ENCODE measurements around the gene FAF2.

The FAF2 gene

DNA sequence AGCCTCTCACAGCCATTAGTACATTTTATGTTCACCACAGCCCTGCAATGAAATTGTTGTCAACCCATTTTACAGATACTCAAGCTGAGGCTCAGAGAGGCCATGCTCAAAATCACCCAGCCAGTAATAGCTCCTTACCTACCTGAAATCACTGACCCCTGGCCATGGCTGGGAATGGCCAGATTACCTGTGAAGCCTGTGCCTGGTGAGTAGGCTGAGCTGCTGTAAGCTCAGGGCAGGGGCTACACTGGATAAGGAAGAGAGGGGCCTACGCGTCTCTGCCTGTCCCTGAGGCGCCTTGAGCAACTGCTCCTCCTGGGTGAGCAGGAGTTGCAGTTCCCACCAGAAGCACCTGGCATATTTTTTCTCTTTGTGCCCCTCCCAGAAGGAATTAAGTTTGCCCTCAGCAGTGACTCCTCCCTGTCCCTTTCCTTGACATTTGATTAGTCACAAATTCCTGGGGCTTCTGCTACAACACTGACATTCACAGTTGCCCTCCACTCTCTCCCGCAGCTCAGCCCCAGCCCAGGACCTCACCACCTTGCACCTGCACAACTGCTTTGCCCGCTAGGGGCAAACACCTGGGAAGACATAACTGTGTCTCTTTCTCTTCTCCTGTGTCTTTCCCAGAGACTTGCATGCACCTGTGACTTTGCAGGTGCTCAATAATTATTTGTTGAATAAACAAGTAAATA, 37.6 kb upstream of the FAF2 start:
- TF ChIP-seq POLR2A (IDR thresholded peaks at IDR 0.05; ENCODE audit: low read depth, low read length), result no peak
- no peak for TF ChIP-seq TAF1 (IDR thresholded peaks at IDR 0.05; ENCODE audit: borderline replicate concordance, low read depth, low read length)
- FAIRE-seq, result no peak
- DNase-seq (ENCODE audit: insufficient read length), result no peak

- TF ChIP-seq POLR2A (IDR thresholded peaks at IDR 0.05; ENCODE audit: low read depth, low read length) (no peak), POLR2AphosphoS5 (IDR thresholded peaks at IDR 0.05; ENCODE audit: low read depth, low read length) (no peak), TAF1 (IDR thresholded peaks at IDR 0.05; ENCODE audit: borderline replicate concordance, low read depth, low read length) (no peak)
- no peak for FAIRE-seq
- no peak for DNase-seq (ENCODE audit: insufficient read length)
Measured at GRCh38 chr5:176412517-176413254, 35.5 kb upstream of the FAF2 start.

DNA sequence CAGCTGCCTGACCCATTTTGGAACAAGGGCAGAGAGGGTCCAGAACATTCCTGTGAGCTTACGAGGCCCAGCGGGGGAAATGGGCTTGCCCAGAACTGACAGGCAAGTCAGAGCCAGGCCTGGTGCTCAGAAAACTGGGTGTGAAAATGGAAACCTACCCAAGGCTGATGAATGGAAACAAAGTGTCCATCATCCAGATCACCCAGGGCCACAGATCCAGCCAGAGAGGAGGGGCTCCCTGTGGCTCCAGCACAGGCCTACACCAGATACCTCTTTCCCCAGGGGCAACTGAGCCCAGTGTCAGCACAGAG, 35.0 kb upstream of the FAF2 start:
- no peak for FAIRE-seq
- no peak for DNase-seq (ENCODE audit: insufficient read length)
- TF ChIP-seq POLR2AphosphoS5 (IDR thresholded peaks at IDR 0.05; ENCODE audit: low read depth, low read length), result no peak
- TF ChIP-seq TAF1 (IDR thresholded peaks at IDR 0.05; ENCODE audit: borderline replicate concordance, low read depth, low read length), result no peak
- TF ChIP-seq POLR2A (IDR thresholded peaks at IDR 0.05; ENCODE audit: low read depth, low read length), result no peak

GRCh38 chr5:176413709-176414191, 34.4 kb upstream of the FAF2 start:
- TF ChIP-seq TAF1 (IDR thresholded peaks at IDR 0.05; ENCODE audit: borderline replicate concordance, low read depth, low read length) (no peak), POLR2AphosphoS5 (IDR thresholded peaks at IDR 0.05; ENCODE audit: low read depth, low read length) (no peak), POLR2A (IDR thresholded peaks at IDR 0.05; ENCODE audit: low read depth, low read length) (no peak)
- no peak for DNase-seq (ENCODE audit: insufficient read length)
- FAIRE-seq, result no peak

DNA sequence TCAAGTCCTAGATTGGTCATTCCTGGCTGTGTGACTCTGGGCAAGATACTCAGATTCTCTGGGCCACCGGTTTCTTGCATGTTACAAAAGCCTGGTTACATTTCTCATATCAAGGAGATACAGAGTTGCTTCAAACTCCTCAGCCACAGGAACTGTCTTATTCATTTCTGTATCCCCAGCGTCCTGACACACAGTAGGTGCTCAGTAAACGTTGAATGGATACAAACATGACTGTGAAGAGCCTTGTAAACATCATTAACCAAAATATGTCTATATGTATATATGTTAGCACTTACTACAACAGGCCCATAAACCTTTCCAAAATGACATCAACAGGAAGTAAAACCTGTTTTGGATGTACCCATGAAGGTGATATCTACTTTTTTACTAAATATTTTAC, 33.5 kb upstream of the FAF2 start:
- FAIRE-seq, result no peak
- TF ChIP-seq TAF1 (IDR thresholded peaks at IDR 0.05; ENCODE audit: borderline replicate concordance, low read depth, low read length) (no peak), POLR2AphosphoS5 (IDR thresholded peaks at IDR 0.05; ENCODE audit: low read depth, low read length) (no peak), POLR2A (IDR thresholded peaks at IDR 0.05; ENCODE audit: low read depth, low read length) (no peak)
- no peak for DNase-seq (ENCODE audit: insufficient read length)

DNA sequence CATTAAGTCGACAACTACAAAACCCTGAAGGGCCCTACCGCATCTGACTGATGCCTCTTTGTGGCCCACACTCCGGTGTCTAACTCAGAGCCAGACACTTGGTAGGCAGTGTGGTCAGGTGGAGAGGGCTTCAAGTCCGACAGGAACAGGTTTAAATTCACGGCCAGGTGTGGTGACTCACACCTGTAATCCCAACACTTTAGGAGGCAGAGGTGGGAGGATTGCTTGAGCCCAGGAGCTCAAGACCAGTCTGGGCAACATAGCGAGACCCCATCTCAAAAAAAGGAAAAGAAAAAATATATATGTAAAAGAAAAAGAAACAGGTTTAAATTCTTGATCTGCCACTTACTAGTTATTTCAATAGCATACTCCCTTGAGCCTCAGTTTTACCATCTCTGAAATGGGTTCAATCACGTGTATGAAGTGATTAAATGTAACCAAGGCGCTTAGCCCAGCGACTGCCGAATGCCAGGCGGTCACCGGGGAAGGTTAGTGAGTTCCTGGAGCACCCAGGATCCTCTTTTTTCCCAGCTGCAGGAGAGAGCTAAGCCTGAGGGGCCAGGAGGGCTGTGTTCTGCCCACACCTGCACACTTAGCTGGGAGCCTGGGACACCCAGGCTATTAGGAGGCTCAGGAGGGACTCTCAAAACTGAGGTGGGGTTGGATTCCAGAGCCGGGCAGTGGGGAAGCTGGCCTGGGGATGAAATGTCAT, 32.8 kb upstream of the FAF2 start:
- DNase-seq (ENCODE audit: insufficient read length) (no peak), FAIRE-seq (no peak)
- TF ChIP-seq POLR2A (IDR thresholded peaks at IDR 0.05; ENCODE audit: low read depth, low read length), result no peak
- no peak for TF ChIP-seq POLR2AphosphoS5 (IDR thresholded peaks at IDR 0.05; ENCODE audit: low read depth, low read length)
- TF ChIP-seq TAF1 (IDR thresholded peaks at IDR 0.05; ENCODE audit: borderline replicate concordance, low read depth, low read length), result no peak

- DNase-seq (ENCODE audit: insufficient read length), result peak; percentile 90
- FAIRE-seq, result peak; percentile 93
- TF ChIP-seq POLR2AphosphoS5 (IDR thresholded peaks at IDR 0.05; ENCODE audit: low read depth, low read length), result no peak
- peak; percentile 64; the same call in 1 of the 2 replicates for TF ChIP-seq POLR2A (IDR thresholded peaks at IDR 0.05; ENCODE audit: low read depth, low read length)
- TF ChIP-seq TAF1 (IDR thresholded peaks at IDR 0.05; ENCODE audit: borderline replicate concordance, low read depth, low read length), result no peak
Measured at GRCh38 chr5:176415952-176416924, 31.9 kb upstream of the FAF2 start, which contains the start of gene CLTB. CLTB (minus strand) TSS chr5:176416539; CDS start chr5:176416363, 176 bp downstream.

DNA sequence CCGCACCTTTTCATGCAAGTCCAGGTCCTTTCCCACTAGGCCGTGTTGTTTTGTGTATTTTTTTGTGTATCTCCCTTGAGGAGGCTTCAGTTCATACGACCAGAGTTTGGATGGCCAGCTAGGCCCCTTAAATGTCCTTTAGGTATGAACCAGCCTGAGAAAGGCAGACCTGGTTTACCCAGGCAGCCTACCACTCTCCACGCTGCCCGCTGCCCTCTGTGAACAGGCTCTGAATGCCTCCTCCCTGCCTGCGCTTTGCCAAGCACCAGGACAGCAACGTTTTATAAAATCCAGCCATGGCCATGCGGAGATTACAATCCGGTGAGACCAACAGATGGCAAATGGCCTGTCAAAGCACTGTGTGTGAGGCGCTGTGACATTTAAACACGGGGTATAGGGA, 31.2 kb upstream of the FAF2 start:
- DNase-seq (ENCODE audit: insufficient read length) (no peak), FAIRE-seq (no peak)
- TF ChIP-seq TAF1 (IDR thresholded peaks at IDR 0.05; ENCODE audit: borderline replicate concordance, low read depth, low read length) (no peak), POLR2A (IDR thresholded peaks at IDR 0.05; ENCODE audit: low read depth, low read length) (no peak), POLR2AphosphoS5 (IDR thresholded peaks at IDR 0.05; ENCODE audit: low read depth, low read length) (no peak)

GRCh38 chr5:176418251-176418650, 29.9 kb upstream of the FAF2 start:
- no peak for FAIRE-seq
- no peak for DNase-seq (ENCODE audit: insufficient read length)
- TF ChIP-seq TAF1 (IDR thresholded peaks at IDR 0.05; ENCODE audit: borderline replicate concordance, low read depth, low read length) (no peak), POLR2AphosphoS5 (IDR thresholded peaks at IDR 0.05; ENCODE audit: low read depth, low read length) (no peak), POLR2A (IDR thresholded peaks at IDR 0.05; ENCODE audit: low read depth, low read length) (no peak)

- no peak for DNase-seq (ENCODE audit: insufficient read length)
- no peak for FAIRE-seq
- TF ChIP-seq POLR2A (IDR thresholded peaks at IDR 0.05; ENCODE audit: low read depth, low read length) (no peak), POLR2AphosphoS5 (IDR thresholded peaks at IDR 0.05; ENCODE audit: low read depth, low read length) (no peak), TAF1 (IDR thresholded peaks at IDR 0.05; ENCODE audit: borderline replicate concordance, low read depth, low read length) (no peak)
Measured at GRCh38 chr5:176420086-176420485, 28.1 kb upstream of the FAF2 start.
